Esophagus squamous epithelium (tissue), 5 donors: ENCODE results near the gene SH3D21. TPM values are rescaled to one million over a fixed set of nuclear protein-coding genes. Genes with fewer than 3 reads are reported as not detected.

Experiments used
- DNase-seq: peaks from one replicate; lab custom pipeline; 2025; lab: John Stamatoyannopoulos, UW
- H3K27ac ChIP-seq, 4 donors: fragments of 200-600 bp; sonication (generic); one replicate each; pipeline ENCODE4 v1.5.1; 2016 to 2019; ENCODE audit warnings: mild to moderate bottlenecking in 1 of 4
- H3K27me3 ChIP-seq, 4 donors: fragments of 200-600 bp; sonication (generic); 1 replicate in 3 of 4; 2 replicates in 1 of 4; pipeline versions ENCODE4 v1.5.1 to v1.6.0; 2017 to 2021; ENCODE audit warnings: antibody characterized with exemption in 1 of 4
- H3K36me3 ChIP-seq, 3 donors: fragments of 200-600 bp; sonication (generic); one replicate each; pipeline ENCODE4 v1.5.1; 2016 to 2019
- H3K4me1 ChIP-seq, 3 donors: fragments of 200-600 bp; sonication (generic); one replicate each; pipeline ENCODE4 v1.5.1; 2017 to 2019
- H3K4me3 ChIP-seq, 4 donors: fragments of 200-600 bp; sonication (generic); 1 replicate in 3 of 4; 2 replicates in 1 of 4; pipeline ENCODE4 v1.5.1; 2016 to 2019; ENCODE audit warnings: mild to moderate bottlenecking in 2 of 4, moderate library complexity in 1 of 4
- H3K9me3 ChIP-seq, 3 donors: fragments of 200-600 bp; sonication (generic); one replicate each; pipeline ENCODE4 v1.5.1; 2016 to 2019
- POLR2A ChIP-seq, 4 donors: fragments of 450-650 bp; IDR thresholded peaks; one replicate each; pipeline ENCODE4 v1.6.1; 2017; ENCODE audit warnings: antibody characterized with exemption in 4 of 4, mild to moderate bottlenecking in 4 of 4, moderate library complexity in 3 of 4
- WGBS, 2 donors: methylation state at CpG; one replicate each; pipeline ENCODE4 v1.1.5; 2018; 5-methylcytosine and 5-hydroxymethylcytosine counted together
- intact Hi-C: fragments of 100-400 bp; cut with DNase I; formaldehyde crosslinking; loops from one replicate; pipeline ENCODE4 v1.15.0; 2022
- total RNA-seq, 4 donors: library from RNA; depleted of rRNA; stranded (reverse); fragments of >200 nt; gene quantifications; one replicate each; pipeline ENCODE4 v1.1.0, GENCODE V29; 2016
- TF ChIP-seq, protein P1 (sequence below), 6 experiments: fragments of 450-650 bp in 4 of 6; fragments of 200-600 bp in 2 of 6; sonication (generic) in 2 of 6; IDR thresholded peaks; one replicate each; pipeline ENCODE4 v1.5.1; 2016 to 2019; ENCODE audit warnings: antibody characterized with exemption in 6 of 6, mild to moderate bottlenecking in 4 of 6, moderate library complexity in 4 of 6
- donor health status: DM: yes; HTN: yes; CAD: no.

The SH3D21 gene
- total RNA-seq, 4 donors from 2014 or later, result 2.8 to 9.7 (median 3.7) TPM

- WGBS, 2 donors, result 89 to 94% methylated on average over 8 to 9 of the region's 9 CpGs
- peaks cover 0 to 13% (median 6%) of the 10 kb centered on the region in 3 donors for H3K4me1 ChIP-seq
- no peak for DNase-seq
- H3K27me3 ChIP-seq, result no peaks in the 10 kb centered on the region
- H3K27ac ChIP-seq, result no peak overlapping the region
- intact Hi-C loops, result no loop called here
- TF ChIP-seq POLR2A (IDR thresholded peaks at IDR 0.05), result no peak
- H3K9me3 ChIP-seq, result no peaks in the 10 kb centered on the region
- no peaks in the 10 kb centered on the region for H3K36me3 ChIP-seq
- H3K4me3 ChIP-seq, result no peak overlapping the region
These were observed 23.6 kb downstream of the SH3D21 start for GRCh38 chr1:36329817-36330216.

- Histone ChIP-seq H3K9me3 (no peaks in the 10 kb centered on the region), H3K36me3 (no peaks in the 10 kb centered on the region), H3K27me3 (no peaks in the 10 kb centered on the region), H3K27ac (no peak overlapping the region), H3K4me1 (peaks cover 0 to 13% (median 6%) of the 10 kb centered on the region in 3 donors), H3K4me3 (no peak overlapping the region)
- no peak for TF ChIP-seq POLR2A (IDR thresholded peaks at IDR 0.05)
- TF ChIP-seq, protein P1, sequence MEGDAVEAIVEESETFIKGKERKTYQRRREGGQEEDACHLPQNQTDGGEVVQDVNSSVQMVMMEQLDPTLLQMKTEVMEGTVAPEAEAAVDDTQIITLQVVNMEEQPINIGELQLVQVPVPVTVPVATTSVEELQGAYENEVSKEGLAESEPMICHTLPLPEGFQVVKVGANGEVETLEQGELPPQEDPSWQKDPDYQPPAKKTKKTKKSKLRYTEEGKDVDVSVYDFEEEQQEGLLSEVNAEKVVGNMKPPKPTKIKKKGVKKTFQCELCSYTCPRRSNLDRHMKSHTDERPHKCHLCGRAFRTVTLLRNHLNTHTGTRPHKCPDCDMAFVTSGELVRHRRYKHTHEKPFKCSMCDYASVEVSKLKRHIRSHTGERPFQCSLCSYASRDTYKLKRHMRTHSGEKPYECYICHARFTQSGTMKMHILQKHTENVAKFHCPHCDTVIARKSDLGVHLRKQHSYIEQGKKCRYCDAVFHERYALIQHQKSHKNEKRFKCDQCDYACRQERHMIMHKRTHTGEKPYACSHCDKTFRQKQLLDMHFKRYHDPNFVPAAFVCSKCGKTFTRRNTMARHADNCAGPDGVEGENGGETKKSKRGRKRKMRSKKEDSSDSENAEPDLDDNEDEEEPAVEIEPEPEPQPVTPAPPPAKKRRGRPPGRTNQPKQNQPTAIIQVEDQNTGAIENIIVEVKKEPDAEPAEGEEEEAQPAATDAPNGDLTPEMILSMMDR (IDR thresholded peaks at IDR 0.05), result no peak
- DNase-seq, result no peak
- 87 to 93% methylated on average over 15 of the region's 15 CpGs for WGBS, 2 donors
- intact Hi-C loops, result no loop called here
These were observed 24.8 kb downstream of the SH3D21 start for GRCh38 chr1:36330940-36331339.

- H3K4me1 ChIP-seq, result peaks cover 0 to 11% (median 10%) of the 10 kb centered on the region in 3 donors
- intact Hi-C loops, result no loop called here
- no peak overlapping the region for H3K27ac ChIP-seq
- no peak for DNase-seq
- no peaks in the 10 kb centered on the region for H3K9me3 ChIP-seq
- H3K4me3 ChIP-seq, result no peak overlapping the region
- no peaks in the 10 kb centered on the region for H3K27me3 ChIP-seq
- no peak for TF ChIP-seq POLR2A (IDR thresholded peaks at IDR 0.05)
- TF ChIP-seq, protein P1 (IDR thresholded peaks at IDR 0.05), result no peak
- H3K36me3 ChIP-seq, result peaks cover 0 to 37% (median 8%) of the 10 kb centered on the region in 3 donors
- WGBS, 2 donors, result 87 to 90% methylated on average over 6 of the region's 6 CpGs
These were observed 31.7 kb downstream of the SH3D21 start for GRCh38 chr1:36337830-36338229.

- intact Hi-C loops, result no loop called here
- 75 to 83% methylated on average over 3 to 6 of the region's 7 CpGs for WGBS, 2 donors
- no peaks in the 10 kb centered on the region for H3K27me3 ChIP-seq
- no peak overlapping the region for H3K27ac ChIP-seq
- peaks cover 0 to 51% (median 8%) of the 10 kb centered on the region in 3 donors for H3K36me3 ChIP-seq
- H3K9me3 ChIP-seq, result no peaks in the 10 kb centered on the region
- peaks cover 3 to 21% (median 18%) of the 10 kb centered on the region in 3 donors for H3K4me1 ChIP-seq
- no peak overlapping the region for H3K4me3 ChIP-seq
- no peak for DNase-seq
- TF ChIP-seq POLR2A (IDR thresholded peaks at IDR 0.05), result no peak
- TF ChIP-seq, protein P1 (IDR thresholded peaks at IDR 0.05), result no peak
These were observed 33.0 kb downstream of the SH3D21 start for GRCh38 chr1:36339215-36339614.

DNA sequence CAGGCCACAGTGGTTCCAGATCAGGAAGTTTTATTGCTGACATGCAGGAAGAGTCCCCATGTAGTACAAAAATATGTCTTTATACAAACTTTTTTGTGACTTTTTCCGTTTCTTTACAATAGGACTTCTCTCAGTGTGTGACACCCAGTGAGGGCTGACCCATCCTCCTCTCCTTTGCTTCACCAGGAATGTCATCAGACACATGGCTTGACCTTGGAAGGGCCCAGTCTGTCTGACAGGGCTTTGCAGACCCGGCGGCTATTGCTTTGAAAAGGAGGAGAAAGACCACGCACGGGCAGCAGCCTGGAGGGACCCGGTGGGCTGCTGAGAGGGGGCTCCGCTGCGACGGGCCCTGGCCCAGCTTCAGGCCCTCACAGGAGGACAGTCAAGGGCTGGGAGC, 33.4 kb downstream of the SH3D21 start:
- whole genome bisulfite sequencing, 2 donors, result 72 to 96% methylated on average over 2 to 3 of the region's 9 CpGs
- Histone ChIP-seq H3K27me3 (no peaks in the 10 kb centered on the region), H3K4me1 (peaks cover 3 to 21% (median 18%) of the 10 kb centered on the region in 3 donors), H3K9me3 (no peaks in the 10 kb centered on the region), H3K36me3 (peaks cover 0 to 55% (median 10%) of the 10 kb centered on the region in 3 donors), H3K27ac (no peak overlapping the region), H3K4me3 (no peak overlapping the region)
- DNase-seq, result no peak
- no peak for TF ChIP-seq POLR2A (IDR thresholded peaks at IDR 0.05)
- TF ChIP-seq, protein P1 (IDR thresholded peaks at IDR 0.05), result no peak
- intact Hi-C loops, result loop anchor here (5.0 kb wide), 1 partner anchor 83 kb away; no protein-coding TSS in a partner anchor
